AML-193 (cell line): ENCODE results near the gene PARL.

ENCODE experiments used
- DNase-seq, 2 experiments: peaks; one replicate each; lab custom pipeline; 2025; lab: John Stamatoyannopoulos, UW

The PARL gene

GRCh38 chr3:183884427-183885296, at the start of gene PARL:
TSS of gene PARL (minus strand) at chr3:183884880. CDS start at chr3:183884846, 34 bp downstream.
- peak; percentile 97 to 98 for DNase-seq

GRCh38 chr3:183933160-183933559, 48.5 kb upstream of the PARL start:
- no peak for DNase-seq

- no peak for DNase-seq
Measured at GRCh38 chr3:183931881-183932280, 47.2 kb upstream of the PARL start.

- DNase-seq: no peak
Measured at GRCh38 chr3:183930086-183930485, 45.4 kb upstream of the PARL start.

- DNase-seq: no peak
Measured at GRCh38 chr3:183927059-183927458, 42.4 kb upstream of the PARL start.

- no peak for DNase-seq
Measured at GRCh38 chr3:183924956-183925355, 40.3 kb upstream of the PARL start.

GRCh38 chr3:183924543-183924942, 39.9 kb upstream of the PARL start:
- DNase-seq: no peak

- no peak for DNase-seq
Measured at GRCh38 chr3:183922421-183922820, 37.7 kb upstream of the PARL start.

- no peak for DNase-seq
Measured at GRCh38 chr3:183921096-183921495, 36.4 kb upstream of the PARL start.

GRCh38 chr3:183920416-183920815, 35.7 kb upstream of the PARL start:
- no peak for DNase-seq

- DNase-seq: no peak
Measured at GRCh38 chr3:183918178-183918577, 33.5 kb upstream of the PARL start.

GRCh38 chr3:183917776-183918175, 33.1 kb upstream of the PARL start:
- DNase-seq: no peak

GRCh38 chr3:183914856-183915255, 30.2 kb upstream of the PARL start:
- no peak for DNase-seq

- DNase-seq: no peak
Measured at GRCh38 chr3:183913580-183913920, 28.9 kb upstream of the PARL start.

- DNase-seq: no peak
Measured at GRCh38 chr3:183912895-183913579, 28.4 kb upstream of the PARL start.

- DNase-seq: peak; percentile 46
Measured at GRCh38 chr3:183911763-183912506, 27.3 kb upstream of the PARL start.

GRCh38 chr3:183911087-183911486, 26.4 kb upstream of the PARL start:
- DNase-seq: no peak

GRCh38 chr3:183909030-183909600, 24.4 kb upstream of the PARL start:
- DNase-seq: no peak

- DNase-seq: no peak
Measured at GRCh38 chr3:183907911-183908331, 23.2 kb upstream of the PARL start.

GRCh38 chr3:183907176-183907575, 22.5 kb upstream of the PARL start:
- DNase-seq: no peak

- DNase-seq: no peak
Measured at GRCh38 chr3:183906234-183906921, 21.7 kb upstream of the PARL start.
